H1 (cell line): ENCODE results near the gene OSBPL9. TPM values are rescaled to one million over a fixed set of nuclear protein-coding genes. Genes with fewer than 3 reads are reported as not detected.

Source experiments
- CTCF ChIA-PET: fragments of 300-600 bp; sonication (Branson Sonifier 250); formaldehyde crosslinking; loops from one replicate; lab custom pipeline; 2021; ENCODE audit not compliant: partially characterized antibody; lab: Charles Lee
- POLR2A ChIA-PET: fragments of 300-600 bp; sonication (Branson Sonifier 250); formaldehyde crosslinking; loops from one replicate; lab custom pipeline; 2021; ENCODE audit warnings: inconsistent platforms; ENCODE audit not compliant: partially characterized antibody; lab: Charles Lee
- DNase-seq, 2 experiments: peaks; one replicate each; pipeline versions ENCODE4 v3.0.0 to v3.0.0-alpha.2; 2010 to 2022; ENCODE audit warnings: low spot score in 2 of 2, low read depth in 1 of 2, mixed read lengths in 1 of 2
- FAIRE-seq: peaks from 2 replicates; lab custom pipeline; 2011; peaks lifted over from hg19 to GRCh38; lab: Jason Lieb, UNC
- H2AFZ ChIP-seq: 2 replicates; pipeline ENCODE4 v1.8.1; 2012; ENCODE audit warnings: low read length, inconsistent platforms
- H2AK5ac ChIP-seq: 2 replicates; pipeline ENCODE4 v1.6.1; 2013; ENCODE audit warnings: low read depth, low read length
- H2BK120ac ChIP-seq: replicated peaks from 2 replicates; pipeline ENCODE3; 2013; ENCODE audit warnings: low read depth, low read length, inconsistent platforms
- H2BK12ac ChIP-seq: 2 replicates; pipeline ENCODE4 v1.6.1; 2013; ENCODE audit warnings: low read depth, low read length
- H2BK15ac ChIP-seq: 2 replicates; pipeline ENCODE4 v1.6.1; 2013; ENCODE audit warnings: low read length
- H2BK20ac ChIP-seq: 2 replicates; pipeline ENCODE4 v1.6.1; 2013; ENCODE audit warnings: low read length
- H2BK5ac ChIP-seq: 2 replicates; pipeline ENCODE4 v1.6.1; 2013; ENCODE audit warnings: low read depth, low read length
- H3K14ac ChIP-seq: 2 replicates; pipeline ENCODE4 v1.6.1; 2013; ENCODE audit warnings: inconsistent platforms; ENCODE audit not compliant: insufficient read length
- H3K18ac ChIP-seq: 2 replicates; pipeline ENCODE4 v1.6.1; 2013; ENCODE audit warnings: low read length; ENCODE audit errors: extremely low read depth
- H3K23ac ChIP-seq: 2 replicates; pipeline ENCODE4 v1.6.1; 2013; ENCODE audit warnings: inconsistent platforms; ENCODE audit not compliant: insufficient read length
- H3K23me2 ChIP-seq: 2 replicates; pipeline ENCODE4 v1.6.1; 2013; ENCODE audit warnings: low read depth, low read length
- H3K27ac ChIP-seq: 2 replicates; pipeline ENCODE4 v1.6.1; 2011; ENCODE audit warnings: low read depth, low read length, inconsistent platforms
- H3K27me3 ChIP-seq, 4 experiments: replicated peaks in 1 of 4; 1 replicate in 1 of 4; 2 replicates in 3 of 4; pipeline versions ENCODE4 v1.6.1 to v1.8.1; 2011 to 2013; ENCODE audit warnings: low read length in 3 of 4, mild to moderate bottlenecking in 3 of 4, inconsistent platforms in 2 of 4, mixed read lengths in 2 of 4, moderate library complexity in 1 of 4; ENCODE audit not compliant: control insufficient read depth in 3 of 4, insufficient read depth in 3 of 4; ENCODE audit errors: extremely low read depth in 1 of 4
- H3K36me3 ChIP-seq, 4 experiments: 2 replicates each; pipeline versions ENCODE4 v1.6.1 to v1.8.1; 2011 to 2013; ENCODE audit warnings: mild to moderate bottlenecking in 4 of 4, low read length in 3 of 4, moderate library complexity in 2 of 4, control low read depth in 1 of 4, inconsistent platforms in 1 of 4; ENCODE audit not compliant: insufficient read depth in 4 of 4, control insufficient read depth in 2 of 4
- H3K4ac ChIP-seq: replicated peaks from 2 replicates; pipeline ENCODE3; 2013; ENCODE audit warnings: low read length, low read depth, mixed read lengths, inconsistent platforms; ENCODE audit not compliant: insufficient read length
- H3K4me1 ChIP-seq, 4 experiments: replicated peaks in 1 of 4; 1 replicate in 1 of 4; 2 replicates in 3 of 4; pipeline versions ENCODE4 v1.6.1 to v1.8.1; 2011 to 2013; ENCODE audit warnings: low read length in 3 of 4, inconsistent platforms in 2 of 4, mixed read lengths in 1 of 4; ENCODE audit not compliant: insufficient read depth in 4 of 4, control insufficient read depth in 3 of 4
- H3K4me2 ChIP-seq, 2 experiments: 2 replicates each; pipeline versions ENCODE4 v1.6.1 to v1.8.1; 2011 to 2013; ENCODE audit warnings: low read depth in 2 of 2, low read length in 2 of 2, control low read depth in 1 of 2, inconsistent platforms in 1 of 2, mild to moderate bottlenecking in 1 of 2; ENCODE audit not compliant: insufficient read depth in 1 of 2
- H3K4me3 ChIP-seq, 4 experiments: fragments of 200-600, 300-600 bp in 1 of 4; sonication (generic), shearing (Covaris generic), sonication (Bioruptor Twin) in 1 of 4; 2 replicates each; pipeline versions ENCODE4 v1.5.1 to v1.8.1; 2011 to 2016; ENCODE audit warnings: low read length in 4 of 4, low read depth in 3 of 4, control low read depth in 2 of 4, inconsistent platforms in 2 of 4, mild to moderate bottlenecking in 2 of 4, mixed read lengths in 1 of 4, moderate library complexity in 1 of 4; ENCODE audit not compliant: insufficient read depth in 2 of 4; ENCODE audit errors: extremely low read depth in 1 of 4
- H3K56ac ChIP-seq: replicated peaks from 2 replicates; pipeline ENCODE3; 2013; ENCODE audit warnings: low read depth, mild to moderate bottlenecking, mixed read lengths, low read length, inconsistent platforms; ENCODE audit not compliant: insufficient read length
- H3K79me1 ChIP-seq: 2 replicates; pipeline ENCODE4 v1.6.1; 2013; ENCODE audit warnings: low read depth, low read length, control low read depth
- H3K79me2 ChIP-seq, 2 experiments: 2 replicates each; pipeline versions ENCODE4 v1.6.1 to v1.8.1; 2012 to 2013; ENCODE audit warnings: low read length in 2 of 2, mild to moderate bottlenecking in 2 of 2, inconsistent platforms in 1 of 2; ENCODE audit not compliant: insufficient read depth in 2 of 2, control insufficient read depth in 1 of 2
- H3K9ac ChIP-seq, 4 experiments: replicated peaks in 1 of 4; 1 replicate in 1 of 4; 2 replicates in 3 of 4; pipeline versions ENCODE4 v1.6.1 to v1.8.1; 2011 to 2013; ENCODE audit warnings: low read depth in 3 of 4, low read length in 3 of 4, control low read depth in 2 of 4, mild to moderate bottlenecking in 2 of 4, moderate library complexity in 2 of 4, inconsistent platforms in 1 of 4; ENCODE audit errors: extremely low read depth in 1 of 4
- H3K9me3 ChIP-seq, 2 experiments: 2 replicates each; pipeline versions ENCODE4 v1.6.1 to v1.8.1; 2012 to 2013; ENCODE audit warnings: mild to moderate bottlenecking in 2 of 2, moderate library complexity in 2 of 2, control low read depth in 1 of 2, inconsistent platforms in 1 of 2, low read depth in 1 of 2, low read length in 1 of 2, mixed read lengths in 1 of 2; ENCODE audit not compliant: insufficient read depth in 2 of 2
- H4K20me1 ChIP-seq, 2 experiments: replicated peaks in 1 of 2; 2 replicates each; pipeline versions ENCODE3 to v1.8.1; 2011 to 2013; ENCODE audit warnings: inconsistent platforms in 2 of 2, low read length in 2 of 2, mild to moderate bottlenecking in 1 of 2; ENCODE audit not compliant: insufficient read depth in 2 of 2, control insufficient read depth in 1 of 2
- H4K5ac ChIP-seq: 2 replicates; pipeline ENCODE4 v1.6.1; 2013; ENCODE audit warnings: low read length, low read depth, mixed read lengths, inconsistent platforms; ENCODE audit not compliant: insufficient read length
- H4K8ac ChIP-seq: 2 replicates; pipeline ENCODE4 v1.8.0; 2013; ENCODE audit warnings: mild to moderate bottlenecking, moderate library complexity, low read length, inconsistent platforms; ENCODE audit not compliant: insufficient read depth; ENCODE audit errors: extremely low read depth
- H4K91ac ChIP-seq: replicated peaks from 2 replicates; pipeline ENCODE3; 2013; ENCODE audit warnings: low read length, mixed read lengths, inconsistent platforms; ENCODE audit not compliant: insufficient read length
- ASH2L ChIP-seq: fragments of 200-600, 300-600 bp; sonication (generic); IDR thresholded peaks from one replicate; pipeline ENCODE4 v1.7.1; 2017; ENCODE audit warnings: low read length
- BCL11A ChIP-seq, 2 experiments: IDR thresholded peaks; one replicate each; pipeline ENCODE4 v1.6.1; 2011; ENCODE audit warnings: low read depth in 2 of 2, low read length in 2 of 2, mild to moderate bottlenecking in 2 of 2
- BRCA1 ChIP-seq: IDR thresholded peaks from 2 replicates; pipeline ENCODE4 v1.6.1; 2012; ENCODE audit warnings: low read depth, low read length, improper control_type of control experiment
- EP300 ChIP-seq, 2 experiments: IDR thresholded peaks; 1 replicate in 1 of 2; 2 replicates in 1 of 2; pipeline ENCODE4 v1.6.1; 2011 to 2012; ENCODE audit warnings: low read depth in 2 of 2, low read length in 2 of 2, mild to moderate bottlenecking in 2 of 2, borderline replicate concordance in 1 of 2, inconsistent platforms in 1 of 2, moderate library complexity in 1 of 2
- EZH2 ChIP-seq: fragments of 200-600 bp; sonication (generic); IDR thresholded peaks from 2 replicates; pipeline ENCODE4 v1.7.1; 2012; ENCODE audit warnings: low read depth, mild to moderate bottlenecking, moderate library complexity, low read length, inconsistent platforms; ENCODE audit not compliant: severe bottlenecking
- FOSL1 ChIP-seq: IDR thresholded peaks from 2 replicates; pipeline ENCODE4 v1.6.1; 2011; ENCODE audit warnings: mild to moderate bottlenecking, low read depth, low read length, moderate library complexity; ENCODE audit not compliant: insufficient read depth
- KDM4A ChIP-seq: IDR thresholded peaks from one replicate; pipeline ENCODE4 v1.7.1; 2012; ENCODE audit warnings: low read depth, mild to moderate bottlenecking, moderate library complexity, low read length, inconsistent platforms; ENCODE audit not compliant: severe bottlenecking
- NANOG ChIP-seq: IDR thresholded peaks from 2 replicates; pipeline ENCODE4 v1.6.1; 2011; ENCODE audit warnings: low read length, low read depth, mild to moderate bottlenecking, inconsistent platforms; ENCODE audit not compliant: insufficient read depth, poor library complexity, severe bottlenecking
- RXRA ChIP-seq: IDR thresholded peaks from 2 replicates; pipeline ENCODE4 v1.6.1; 2011; ENCODE audit warnings: low read depth, mild to moderate bottlenecking, low read length, moderate library complexity; ENCODE audit not compliant: insufficient read depth
- SIRT6 ChIP-seq: IDR thresholded peaks from one replicate; pipeline ENCODE4 v1.7.1; 2012; ENCODE audit warnings: low read length, inconsistent platforms
- SP2 ChIP-seq: IDR thresholded peaks from 2 replicates; pipeline ENCODE4 v1.6.1; 2012; ENCODE audit warnings: mild to moderate bottlenecking, low read length, inconsistent platforms
- TEAD4 ChIP-seq: IDR thresholded peaks from 2 replicates; pipeline ENCODE4 v1.6.1; 2012; ENCODE audit warnings: low read depth, low read length, inconsistent platforms, mixed read lengths
- USF2 ChIP-seq: IDR thresholded peaks from 2 replicates; pipeline ENCODE4 v1.6.1; 2011; ENCODE audit warnings: low read length, improper control_type of control experiment
- YY1 ChIP-seq: IDR thresholded peaks from 2 replicates; pipeline ENCODE4 v1.6.1; 2011; ENCODE audit warnings: low read depth, mild to moderate bottlenecking, low read length
- WGBS, 2 experiments: shearing (Covaris generic) in 1 of 2; methylation state at CpG; one replicate each; pipeline versions ENCODE4 v1.1.6 to v1.1.7; 2013 to 2015; ENCODE audit warnings: low lambda C conversion rate in 2 of 2, mixed read lengths in 2 of 2, inconsistent platforms in 1 of 2, low coverage in 1 of 2, missing lambda C conversion rate in 1 of 2; ENCODE audit not compliant: insufficient replicate concordance in 2 of 2, insufficient coverage in 1 of 2, insufficient read length in 1 of 2; ENCODE audit errors: extremely low coverage in 1 of 2, missing lambda C conversion rate in 1 of 2; 5-methylcytosine and 5-hydroxymethylcytosine counted together
- polyA plus RNA-seq, 7 experiments: library from polyadenylated mRNA; depleted of rRNA in 3 of 7; stranded (reverse) in 5 of 7; unstranded in 2 of 7; fragments of >200 nt in 5 of 7; fragments of 200-250 nt in 2 of 7; gene quantifications; 1 replicate in 5 of 7; 2 replicates in 1 of 7; 4 replicates in 1 of 7; pipeline versions ENCODE4 v1.2.1 to v1.2.3, GENCODE V29; 2011 to 2013; ENCODE audit warnings: missing spikeins in 2 of 7, mixed read lengths in 2 of 7
- total RNA-seq: library from RNA; stranded (reverse); fragmentation: NEBNext Ultra II Directional; extraction: Animal tissue kit (Norgen Biotek cat#: 25700); gene quantifications from 2 replicates; pipeline ENCODE4 v1.2.1, GENCODE V29; 2021

Gene OSBPL9
- total and polyA plus RNA-seq, 2 of the 8 experiments (the other 6 are each of a cell fraction or from before 2014, with no cell fraction given) = 58.2 to 71.6 TPM

- no peak overlapping the region for H2BK20ac ChIP-seq
- CTCF ChIA-PET = interaction anchor here (0.7 to 2.5 kb wide), 4 partner anchors 10 to 405 kb away, joined by 3 to 12 read pairs (median 6); no protein-coding TSS in a partner anchor
- H3K27me3 ChIP-seq = no peaks in the 10 kb centered on the region
- no peak overlapping the region for H2BK12ac ChIP-seq
- H3K18ac ChIP-seq = no peak overlapping the region
- no peak overlapping the region for H4K5ac ChIP-seq
- no peak overlapping the region for H2BK5ac ChIP-seq
- FAIRE-seq (no peak), DNase-seq (no peak)
- POLR2A ChIA-PET = no interaction called here
- no peaks in the 10 kb centered on the region for H3K4me1 ChIP-seq
- H3K9me3 ChIP-seq = no peaks in the 10 kb centered on the region
- H3K23me2 ChIP-seq = no peaks in the 10 kb centered on the region
- no peak overlapping the region for H2AK5ac ChIP-seq
- H3K79me2 ChIP-seq = no peaks in the 10 kb centered on the region
- no peak overlapping the region for H2BK15ac ChIP-seq
- H3K4ac ChIP-seq = no peak overlapping the region
- H2BK120ac ChIP-seq = no peak overlapping the region
- H3K79me1 ChIP-seq = no peaks in the 10 kb centered on the region
- H3K23ac ChIP-seq = no peak overlapping the region
- H3K9ac ChIP-seq = no peak overlapping the region
- H3K4me3 ChIP-seq = no peak overlapping the region
- no peak overlapping the region for H3K14ac ChIP-seq
- no peak overlapping the region for H3K27ac ChIP-seq
- H2AFZ ChIP-seq = no peak overlapping the region
- no peak overlapping the region for H4K8ac ChIP-seq
- WGBS, 2 experiments = 93% methylated on average over 1 of the region's 1 CpG; no CpG with 5 or more reads in 1 of the 2 experiments
- peaks cover 0 to 8% (median 3%) of the 10 kb centered on the region in 4 experiments; a peak in 3 of 8 replicates for H3K36me3 ChIP-seq
- H3K56ac ChIP-seq = no peak overlapping the region
- no peak overlapping the region for H4K91ac ChIP-seq
- H4K20me1 ChIP-seq = no peaks in the 10 kb centered on the region
- H3K4me2 ChIP-seq = no peak overlapping the region
- TF ChIP-seq FOSL1 = no peak
- no peak for TF ChIP-seq KDM4A
- TF ChIP-seq SIRT6 = no peak
- TF ChIP-seq RXRA = no peak
- TF ChIP-seq SP2 = no peak
- no peak for TF ChIP-seq EZH2
- TF ChIP-seq BCL11A (IDR thresholded peaks at IDR 0.05; ENCODE audit: low read depth in 2 of 2, low read length in 2 of 2) = no peak
- TF ChIP-seq USF2 = no peak
- TF ChIP-seq ASH2L = no peak
- no peak for TF ChIP-seq TEAD4
- no peak for TF ChIP-seq YY1
- no peak for TF ChIP-seq NANOG
- TF ChIP-seq EP300 (IDR thresholded peaks at IDR 0.05; ENCODE audit: borderline replicate concordance in 1 of 2, low read depth in 2 of 2, low read length in 2 of 2) = no peak
- TF ChIP-seq BRCA1 = no peak
Observed at GRCh38 chr1:51750729-51751128, 133.8 kb downstream of the OSBPL9 start.
